SKM-1 treated with dmso at 0.1 percent for 144 hours (cell line): ENCODE results near the gene CD82.

ENCODE experiments used
- DNase-seq: peaks from one replicate; lab custom pipeline; 2025; ENCODE audit not compliant: unreplicated experiment; lab: John Stamatoyannopoulos, UW

CD82 gene

GRCh38 chr11:44597358-44598012, 32.0 kb downstream of the CD82 start:
- DNase-seq, result no peak

- no peak for DNase-seq
Observed at GRCh38 chr11:44598831-44599230, 33.4 kb downstream of the CD82 start.

- DNase-seq, result no peak
Observed at GRCh38 chr11:44600261-44600660, 34.8 kb downstream of the CD82 start.

GRCh38 chr11:44600839-44601383, 35.4 kb downstream of the CD82 start:
- no peak for DNase-seq

- no peak for DNase-seq
Observed at GRCh38 chr11:44601471-44602370, 36.3 kb downstream of the CD82 start.

- DNase-seq, result no peak
Observed at GRCh38 chr11:44602891-44603310, 37.4 kb downstream of the CD82 start.

GRCh38 chr11:44604171-44604581, 38.7 kb downstream of the CD82 start:
- no peak for DNase-seq

GRCh38 chr11:44605068-44605708, 39.7 kb downstream of the CD82 start:
- DNase-seq, result no peak

GRCh38 chr11:44605965-44606364, 40.5 kb downstream of the CD82 start:
- no peak for DNase-seq

- DNase-seq, result no peak
Observed at GRCh38 chr11:44606472-44606871, 41.0 kb downstream of the CD82 start.

GRCh38 chr11:44607319-44607962, 42.0 kb downstream of the CD82 start:
- DNase-seq, result no peak

GRCh38 chr11:44607987-44608386, 42.5 kb downstream of the CD82 start:
- no peak for DNase-seq

- no peak for DNase-seq
Observed at GRCh38 chr11:44608651-44608990, 43.2 kb downstream of the CD82 start.

GRCh38 chr11:44608991-44609782, 43.7 kb downstream of the CD82 start:
- DNase-seq, result no peak

- DNase-seq, result no peak
Observed at GRCh38 chr11:44609783-44610155, 44.3 kb downstream of the CD82 start.

GRCh38 chr11:44610186-44610955, 44.9 kb downstream of the CD82 start:
- no peak for DNase-seq

GRCh38 chr11:44611088-44611487, 45.6 kb downstream of the CD82 start:
- DNase-seq, result no peak

- no peak for DNase-seq
Observed at GRCh38 chr11:44611687-44612434, 46.4 kb downstream of the CD82 start.

GRCh38 chr11:44613153-44613552, 47.7 kb downstream of the CD82 start:
- DNase-seq, result no peak
